CD4-positive, alpha-beta T cell (primary cell): ENCODE data around the gene ARCN1. TPM values are rescaled to one million over a fixed set of nuclear protein-coding genes. Genes with fewer than 3 reads are reported as not detected.

ENCODE experiments used
- ATAC-seq: fragments of 200-7000 bp; cut with Tn5 transposase; one replicate; pipeline ENCODE4 v1.10.0; 2022; ENCODE audit warnings: mild to moderate bottlenecking; ENCODE audit not compliant: poor library complexity
- CTCF ChIA-PET: fragments of 350-600 bp; sonication (Branson Sonifier 250); formaldehyde crosslinking; loops from one replicate; lab custom pipeline; 2021; ENCODE audit warnings: antibody characterized with exemption, inconsistent platforms; lab: Charles Lee
- POLR2A ChIA-PET: fragments of 350-600 bp; sonication (Branson Sonifier 250); formaldehyde crosslinking; loops from one replicate; lab custom pipeline; 2021; ENCODE audit warnings: antibody characterized with exemption, inconsistent platforms; lab: Charles Lee
- DNase-seq, 14 experiments: peaks; one replicate each; pipeline ENCODE4 v3.0.0-alpha.2; 2013 to 2020; ENCODE audit warnings: mixed read lengths in 2 of 14
- H3K27ac ChIP-seq, 2 donors: one replicate each; pipeline versions ENCODE4 v1.5.1 to v1.7.0; 2013; ENCODE audit warnings: low read length in 2 of 2, low read depth in 1 of 2, mild to moderate bottlenecking in 1 of 2
- H3K27me3 ChIP-seq, 2 experiments: 1 replicate in 1 of 2; 2 replicates in 1 of 2; pipeline versions ENCODE4 v1.6.1 to v1.7.0; 2013; ENCODE audit warnings: low read length in 2 of 2, control low read depth in 1 of 2, mild to moderate bottlenecking in 1 of 2, moderate library complexity in 1 of 2; ENCODE audit not compliant: insufficient read depth in 2 of 2, control insufficient read depth in 1 of 2
- H3K36me3 ChIP-seq: one replicate; pipeline ENCODE4 v1.6.1; 2013; ENCODE audit warnings: low read length, control low read depth; ENCODE audit not compliant: insufficient read depth
- H3K4me1 ChIP-seq: one replicate; pipeline ENCODE4 v1.6.1; 2013; ENCODE audit warnings: low read length, control low read depth; ENCODE audit not compliant: insufficient read depth
- H3K4me3 ChIP-seq: one replicate; pipeline ENCODE4 v1.5.1; 2013; ENCODE audit warnings: mild to moderate bottlenecking, low read length, moderate library complexity
- H3K9me3 ChIP-seq, 2 experiments: 1 replicate in 1 of 2; 2 replicates in 1 of 2; pipeline versions ENCODE4 v1.6.1 to v1.7.0; 2013; ENCODE audit warnings: low read length in 2 of 2, mild to moderate bottlenecking in 2 of 2, control low read depth in 1 of 2, moderate library complexity in 1 of 2; ENCODE audit not compliant: control insufficient read depth in 1 of 2, insufficient read depth in 1 of 2
- H3K27ac Mint-ChIP-seq: one replicate; pipeline ENCODE4 v1.8.0; 2020; ENCODE audit warnings: mixed read lengths
- H3K27me3 Mint-ChIP-seq: one replicate; pipeline ENCODE4 v1.8.0; 2021; ENCODE audit warnings: mixed read lengths
- H3K36me3 Mint-ChIP-seq: one replicate; pipeline ENCODE4 v1.8.0; 2021; ENCODE audit warnings: low read depth, mixed read lengths
- H3K4me1 Mint-ChIP-seq: one replicate; pipeline ENCODE4 v1.8.0; 2021; ENCODE audit warnings: low read depth, mixed read lengths
- H3K4me3 Mint-ChIP-seq: one replicate; pipeline ENCODE4 v1.8.0; 2020; ENCODE audit warnings: mild to moderate bottlenecking, mixed read lengths
- H3K9me3 Mint-ChIP-seq: one replicate; pipeline ENCODE4 v1.8.0; 2020; ENCODE audit warnings: mixed read lengths
- CTCF ChIP-seq: fragments of 200-600 bp; IDR thresholded peaks from one replicate; pipeline ENCODE4 v1.8.0; 2022; ENCODE audit warnings: antibody characterized with exemption, mild to moderate bottlenecking
- intact Hi-C, 2 experiments: fragments of 100-400 bp; cut with DNase I in 1 of 2; cut with micrococcal nuclease in 1 of 2; formaldehyde crosslinking; loops; one replicate each; pipeline versions ENCODE4 v1.15.1 to v1.9.0; 2023 to 2025; cut with DNase I, micrococcal nuclease
- total RNA-seq, 174 experiments: library from RNA in 2 of 174; stranded (reverse) in 2 of 174; gene quantifications; one replicate each; pipeline ENCODE4 v1.2.3 and lab custom pipeline; 2021 to 2026

ARCN1 gene
- total RNA-seq, 2 experiments from 2014 or later = 73.7 to 78.6 TPM

- intact Hi-C loops = no loop called here
- POLR2A ChIA-PET = interaction anchor here (0.5 kb wide), 1 partner anchor 25 kb away, joined by 4 read pairs; no protein-coding TSS in a partner anchor
- CTCF ChIA-PET = no interaction called here
Measured at GRCh38 chr11:118623269-118623655, 51.1 kb downstream of the ARCN1 start.

GRCh38 chr11:118625036-118625690 is 53.0 kb downstream of the ARCN1 start:
- Mint-ChIP-seq H3K27me3 (peaks cover 13% of the 10 kb centered on the region), H3K27ac (no peak overlapping the region), H3K4me1 (peaks cover 5% of the 10 kb centered on the region), H3K9me3 (no peaks in the 10 kb centered on the region), H3K4me3 (no peak overlapping the region), H3K36me3 (no peaks in the 10 kb centered on the region)
- Histone ChIP-seq H3K4me3 (no peak overlapping the region), H3K27me3 (peaks cover 9 to 10% of the 10 kb centered on the region in 2 experiments), H3K36me3 (no peaks in the 10 kb centered on the region), H3K27ac (no peak overlapping the region), H3K9me3 (no peaks in the 10 kb centered on the region), H3K4me1 (peaks cover 13% of the 10 kb centered on the region)
- intact Hi-C loops = no loop called here
- POLR2A ChIA-PET = no interaction called here
- ATAC-seq = no peak
- TF ChIP-seq CTCF = no peak
- CTCF ChIA-PET = no interaction called here
- no peak for DNase-seq

More at GRCh38 chr11:118623269-118623655, 51.1 kb downstream of the ARCN1 start:
- ATAC-seq (no peak), DNase-seq (no peak)
- Histone ChIP-seq H3K27ac (no peak overlapping the region), H3K9me3 (no peaks in the 10 kb centered on the region), H3K36me3 (no peaks in the 10 kb centered on the region), H3K4me1 (peaks cover 13% of the 10 kb centered on the region), H3K27me3 (peaks cover 9 to 10% of the 10 kb centered on the region in 2 experiments), H3K4me3 (no peak overlapping the region)
- no peaks in the 10 kb centered on the region for H3K9me3 Mint-ChIP-seq
- H3K4me3 Mint-ChIP-seq = no peak overlapping the region
- no peak overlapping the region for H3K27ac Mint-ChIP-seq
- no peaks in the 10 kb centered on the region for H3K36me3 Mint-ChIP-seq
- no peak for TF ChIP-seq CTCF
- H3K27me3 Mint-ChIP-seq = peaks cover 20% of the 10 kb centered on the region
- peaks cover 5% of the 10 kb centered on the region for H3K4me1 Mint-ChIP-seq

GRCh38 chr11:118625976-118626375 is 53.8 kb downstream of the ARCN1 start:
- H3K27ac ChIP-seq = no peak overlapping the region
- Mint-ChIP-seq H3K4me1 (peaks cover 3% of the 10 kb centered on the region), H3K4me3 (no peak overlapping the region), H3K36me3 (no peaks in the 10 kb centered on the region), H3K27ac (no peak overlapping the region), H3K27me3 (peaks cover 8% of the 10 kb centered on the region), H3K9me3 (no peaks in the 10 kb centered on the region)
- no peak for ATAC-seq
- no peaks in the 10 kb centered on the region for H3K36me3 ChIP-seq
- ChIA-PET CTCF (no interaction called here), POLR2A (interaction anchor here (0.6 kb wide), 1 partner anchor 174 kb away, joined by 4 read pairs; no protein-coding TSS in a partner anchor)
- no peak for TF ChIP-seq CTCF
- H3K27me3 ChIP-seq = peaks cover 3 to 4% of the 10 kb centered on the region in 2 experiments
- no peak for DNase-seq
- H3K9me3 ChIP-seq = no peaks in the 10 kb centered on the region
- H3K4me3 ChIP-seq = no peak overlapping the region
- intact Hi-C loops = no loop called here
- H3K4me1 ChIP-seq = peaks cover 6% of the 10 kb centered on the region
